DOHH2 (cell line): ENCODE data around the gene RPS6KA4.

Experiments used
- CTCF ChIP-seq: fragments of 200-600 bp; sonication (generic); IDR thresholded peaks from one replicate; pipeline ENCODE4 v1.5.1; 2014; ENCODE audit warnings: antibody characterized with exemption, mild to moderate bottlenecking, low read depth, low read length; ENCODE audit not compliant: poor library complexity, severe bottlenecking
- EZH2phosphoT487 ChIP-seq: fragments of 200-600 bp; sonication (generic); IDR thresholded peaks from 2 replicates; pipeline ENCODE4 v1.6.1; 2017; ENCODE audit warnings: borderline replicate concordance, mild to moderate bottlenecking, antibody characterized with exemption, low read length, moderate library complexity, mixed read lengths

GRCh38 chr11:64348383-64349024, 10.5 kb upstream of the RPS6KA4 start:
- TF ChIP-seq CTCF, result no peak
- TF ChIP-seq EZH2phosphoT487, result no peak
